ENCODE measurements around the gene LMNTD2. TPM values are rescaled to one million over a fixed set of nuclear protein-coding genes. Genes with fewer than 3 reads are reported as not detected.
"Not testable (repeated sequence)": the region's sequence is repeated elsewhere in the genome, so short reads cannot be mapped to it uniquely, and the experiment has no call there.

Gene LMNTD2
- total RNA-seq, 1 experiment from 2014 or later = 4.4 TPM

DNA sequence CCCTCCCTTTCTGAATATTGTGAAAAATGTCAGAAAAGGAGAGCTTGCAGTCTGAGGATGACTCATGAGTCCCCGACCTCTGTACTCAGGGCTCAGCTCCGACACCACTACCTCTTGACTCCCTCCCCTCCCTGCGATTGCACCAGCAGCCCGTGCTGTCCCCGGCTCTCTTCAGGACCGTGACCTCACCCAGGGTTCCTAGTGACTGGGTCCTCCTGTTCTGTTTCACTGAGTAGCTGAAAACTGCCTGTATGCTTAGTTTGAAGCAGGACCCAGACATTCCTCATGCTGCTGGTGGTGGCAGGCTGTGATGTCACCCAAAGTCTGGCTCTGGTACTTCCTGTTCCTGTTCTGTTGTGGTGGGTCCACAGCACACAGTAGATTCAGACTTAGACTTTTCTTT lies 27.4 kb upstream of the LMNTD2 start:
- DNase-seq (ENCODE audit: low spot score) = peak; percentile 52

DNA sequence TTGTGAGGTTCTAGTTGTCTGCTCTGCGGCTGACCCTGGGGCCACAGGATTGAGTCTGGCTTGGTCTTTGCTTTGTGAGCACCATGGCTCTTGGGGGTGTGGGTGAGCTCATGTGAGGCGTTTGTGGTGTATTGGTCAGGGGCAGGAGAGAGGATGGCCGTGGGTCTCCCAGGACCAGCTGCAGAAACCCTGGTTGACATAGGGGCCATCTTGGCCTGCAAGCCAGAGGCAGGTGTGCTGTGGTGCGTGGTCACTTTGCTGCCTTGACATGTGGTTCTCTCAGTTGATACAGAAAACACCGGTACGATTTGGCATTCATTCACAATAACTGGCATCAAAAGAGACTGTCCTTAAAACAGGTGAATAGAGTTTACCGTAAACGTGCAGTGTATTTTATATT lies 27.0 kb upstream of the LMNTD2 start:
- DNase-seq (ENCODE audit: low spot score) = no peak

DNA sequence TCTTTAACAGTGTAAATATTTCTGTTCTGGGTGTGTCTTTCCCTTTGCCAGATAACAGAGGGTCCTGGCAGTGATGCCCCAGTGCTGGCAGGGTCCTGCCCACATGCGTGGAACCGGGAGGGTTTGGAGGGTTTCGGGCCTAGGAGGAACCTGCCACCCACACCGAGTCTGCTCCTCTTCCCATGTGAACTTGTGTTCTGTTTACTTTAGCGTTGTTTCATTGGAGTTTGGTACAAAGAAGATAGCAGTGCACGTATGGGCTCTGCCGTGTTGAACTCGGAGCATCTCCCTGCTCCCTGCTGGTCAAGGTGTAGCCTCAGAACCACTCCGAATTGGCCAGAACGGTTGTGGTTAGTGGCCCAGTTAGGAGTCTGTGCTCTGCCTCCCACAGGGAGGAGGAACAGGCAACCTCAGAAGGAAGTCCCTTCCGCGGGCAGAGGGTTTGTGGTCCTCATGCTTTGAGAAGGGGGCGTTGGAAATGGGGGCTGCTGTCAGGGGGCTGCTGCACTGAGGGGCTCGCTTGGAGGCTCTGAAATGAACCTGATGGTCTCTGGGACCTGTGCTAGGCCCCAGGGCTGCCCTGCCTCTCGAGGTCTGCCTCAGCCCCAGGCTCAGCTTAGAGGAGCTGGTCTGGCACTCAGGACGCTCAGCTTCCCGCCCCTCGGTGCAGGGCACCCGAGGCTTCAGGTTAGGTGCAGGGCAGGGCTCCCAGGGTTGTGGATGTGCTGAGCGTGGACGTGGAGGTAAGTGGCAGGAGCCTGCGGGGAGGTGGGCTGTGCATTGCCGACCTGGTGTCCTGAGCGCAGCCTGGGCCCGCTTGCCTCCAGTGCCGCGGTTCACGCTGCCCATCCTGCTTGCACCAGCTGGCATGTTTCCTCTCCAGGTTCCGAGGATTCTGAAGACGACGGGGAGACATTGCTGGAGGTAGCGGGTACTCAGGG lies 26.1 kb upstream of the LMNTD2 start:
- DNase-seq (ENCODE audit: low spot score) = no peak

DNA sequence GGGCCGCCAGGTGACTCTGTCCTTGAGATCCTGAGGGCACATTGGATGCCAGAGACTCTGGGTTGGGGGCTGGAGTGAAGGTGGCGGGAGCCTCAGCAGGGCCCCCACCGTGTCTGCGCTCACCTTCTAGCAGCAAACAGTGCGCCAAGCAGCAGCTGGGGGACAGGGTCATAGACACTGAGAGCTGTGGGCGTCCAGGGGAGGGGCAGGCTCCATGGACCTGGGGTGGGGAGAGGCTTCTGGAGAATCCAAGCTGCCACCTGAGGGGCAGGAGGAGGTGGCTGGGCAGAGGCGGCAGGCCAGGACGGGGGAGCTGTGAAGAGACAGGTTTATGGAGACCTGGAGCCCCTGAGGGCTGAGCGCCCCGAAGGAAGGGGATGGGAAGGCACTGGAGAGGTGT lies 23.7 kb upstream of the LMNTD2 start:
- no peak for DNase-seq (ENCODE audit: low spot score)

DNA sequence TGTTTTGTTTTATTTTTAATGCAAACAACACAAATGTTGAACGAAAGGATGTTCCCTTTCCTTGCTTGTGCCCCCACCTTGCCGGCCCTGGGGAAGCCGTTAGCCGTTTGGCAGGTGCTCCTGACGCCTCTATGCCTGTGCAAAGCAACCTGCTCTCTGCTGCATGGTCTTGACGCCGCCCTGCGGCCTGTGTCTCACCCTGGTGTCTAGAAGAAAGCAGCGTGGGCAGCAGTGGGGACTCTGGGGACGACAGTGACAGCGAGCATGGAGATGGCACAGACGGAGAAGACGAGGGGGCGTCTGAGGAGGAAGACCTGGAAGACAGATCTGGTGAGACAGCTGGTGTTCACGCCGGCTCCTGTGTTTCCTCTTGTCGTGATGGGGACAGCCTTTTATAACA lies 21.2 kb upstream of the LMNTD2 start:
- no peak for DNase-seq (ENCODE audit: low spot score)

DNA sequence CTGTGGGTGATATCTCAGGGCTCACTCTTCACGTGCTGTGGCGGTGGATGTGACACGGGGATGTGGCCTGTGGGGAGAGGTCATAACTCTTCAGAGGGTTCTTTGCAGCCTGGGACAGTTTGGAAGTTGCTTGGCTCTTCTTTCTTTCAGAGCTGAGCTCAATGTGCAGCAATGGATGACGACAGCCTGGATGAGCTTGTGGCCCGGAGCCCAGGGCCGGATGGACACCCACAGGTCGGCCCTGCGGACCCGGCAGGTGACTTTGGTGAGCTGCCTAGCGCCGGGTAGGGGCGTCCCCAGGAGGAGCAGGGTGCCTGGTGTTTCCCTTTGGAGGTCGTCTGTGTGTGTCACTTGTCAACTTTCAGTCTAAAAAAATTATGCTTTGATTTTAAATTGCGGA lies 20.8 kb upstream of the LMNTD2 start:
- no peak for DNase-seq (ENCODE audit: low spot score)

DNA sequence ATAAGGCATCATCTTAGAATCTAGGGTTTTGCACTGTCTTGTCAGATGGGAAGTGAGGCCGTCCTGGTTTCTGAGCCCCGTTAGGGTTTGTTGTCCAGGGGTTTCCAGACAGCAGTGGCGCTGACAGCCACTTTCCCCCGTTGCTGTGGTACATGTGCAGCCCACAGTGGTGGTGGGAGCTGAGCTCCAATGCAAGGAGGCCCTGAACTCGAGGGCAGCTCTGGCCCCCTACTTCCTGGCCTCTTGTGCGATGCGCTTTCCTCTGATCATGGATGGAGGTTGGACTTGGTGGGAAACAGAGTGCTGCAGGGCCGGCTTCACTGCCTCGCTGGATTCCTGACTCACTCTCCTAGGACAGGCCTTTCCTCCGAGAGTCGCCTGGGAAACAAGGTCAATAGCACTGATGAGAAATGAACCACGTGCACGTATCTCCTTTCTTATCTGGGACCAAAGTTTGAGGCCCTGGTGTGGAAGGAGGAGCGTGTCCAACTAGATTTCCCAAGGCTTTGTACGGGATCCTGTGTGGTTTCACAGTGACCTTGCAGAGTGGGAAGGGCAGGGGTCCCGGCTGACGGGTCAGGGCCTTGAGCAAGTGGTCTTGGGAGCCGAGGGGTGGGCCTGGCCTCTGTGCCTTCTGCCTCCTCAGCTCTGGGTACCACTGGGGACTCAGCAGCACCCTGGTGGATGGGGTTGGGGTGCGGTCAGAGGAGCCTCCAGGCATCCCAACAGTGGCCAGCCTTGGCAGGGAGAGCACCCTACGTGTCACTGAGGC lies 19.5 kb upstream of the LMNTD2 start:
- no peak for DNase-seq (ENCODE audit: low spot score)

DNA sequence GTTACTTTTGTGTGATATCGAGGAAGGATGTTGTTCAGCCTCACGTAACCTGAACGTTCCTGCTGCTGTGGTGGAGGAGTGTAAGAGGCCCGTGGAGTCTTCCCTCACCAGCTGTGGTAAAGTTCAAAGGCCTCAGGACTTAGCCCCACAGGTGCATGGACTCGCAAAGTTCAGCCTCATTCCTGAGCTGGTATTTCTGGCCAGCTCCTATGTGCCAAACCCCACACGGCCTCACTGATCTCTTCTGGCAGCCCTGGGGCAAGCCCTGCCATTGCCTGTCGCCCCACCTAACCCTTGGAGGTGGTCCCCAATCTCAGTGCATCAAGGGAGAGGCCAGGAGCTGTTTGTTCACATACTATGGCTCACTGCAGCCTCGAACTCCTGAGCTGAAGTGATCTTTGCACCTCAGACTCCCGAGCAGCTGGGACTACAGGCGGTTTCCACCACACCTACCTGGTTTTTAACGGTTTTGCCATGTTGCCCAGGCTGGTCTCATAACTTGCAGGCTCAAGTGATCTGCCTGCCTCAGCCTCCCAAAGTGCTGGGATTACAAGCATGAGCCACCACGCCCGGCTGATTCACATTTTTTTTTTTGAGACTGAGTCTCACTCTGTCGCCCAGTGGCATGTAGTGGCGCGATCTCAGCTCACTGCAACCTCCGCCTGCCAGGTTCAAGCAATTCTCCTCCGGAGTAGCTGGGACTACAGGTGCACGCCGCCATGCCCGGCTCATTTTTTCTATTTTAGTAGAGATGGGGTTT lies 17.9 kb upstream of the LMNTD2 start:
- DNase-seq (ENCODE audit: low spot score) = no peak

DNA sequence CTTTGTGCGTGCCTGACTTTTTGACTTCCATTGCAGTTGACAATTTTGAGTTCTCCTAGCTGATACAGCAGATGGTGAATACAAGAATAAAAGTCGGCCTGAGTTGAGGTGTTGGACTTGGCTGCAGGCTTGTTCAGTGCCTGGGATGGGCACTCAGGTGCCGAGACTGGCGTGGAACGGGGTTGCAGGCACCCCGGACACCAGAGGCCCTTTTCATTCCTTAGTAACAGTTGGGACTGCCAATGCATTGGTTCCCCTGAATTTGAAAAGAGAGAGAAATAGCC lies 17.0 kb upstream of the LMNTD2 start:
- no peak for DNase-seq (ENCODE audit: low spot score)

DNA sequence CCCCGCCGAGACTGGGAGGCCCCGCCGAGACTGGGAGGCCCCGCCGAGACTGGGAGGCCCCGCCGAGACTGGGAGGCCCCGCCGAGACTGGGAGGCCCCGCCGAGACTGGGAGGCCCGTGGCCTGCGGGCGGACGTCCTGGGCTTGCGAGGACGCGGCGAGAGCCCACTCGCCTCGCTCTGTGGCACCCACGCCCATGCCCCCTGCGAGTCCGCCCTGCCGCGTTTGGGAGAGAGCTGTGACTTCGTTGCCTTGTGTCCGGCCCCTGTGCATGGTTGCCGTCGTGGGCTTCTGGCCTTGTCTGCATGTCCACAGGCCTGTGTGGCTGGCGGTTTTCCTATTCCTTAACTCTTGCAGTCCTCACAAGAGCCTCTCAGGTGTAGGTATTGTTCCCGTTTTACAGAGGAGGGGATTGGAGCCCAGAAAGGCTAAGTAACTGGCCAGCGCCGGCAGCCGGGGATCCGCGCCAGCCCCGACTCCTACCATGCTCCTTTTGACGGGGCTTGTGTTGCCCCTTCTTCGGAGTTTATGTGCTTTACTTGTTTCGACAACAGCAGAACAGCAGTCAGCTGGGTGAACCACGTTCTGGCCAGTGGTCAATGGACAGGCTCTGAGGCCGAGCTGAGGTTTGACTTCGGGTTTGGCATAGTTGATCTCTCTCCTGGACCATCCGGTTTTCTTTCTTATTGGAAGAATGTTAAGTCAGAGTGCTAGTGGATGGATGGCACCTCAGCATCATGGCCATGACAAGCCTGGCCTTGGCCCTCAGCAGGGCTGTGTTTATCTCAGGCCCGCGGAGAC lies 16.5 kb upstream of the LMNTD2 start:
- no peak for DNase-seq (ENCODE audit: low spot score)

DNA sequence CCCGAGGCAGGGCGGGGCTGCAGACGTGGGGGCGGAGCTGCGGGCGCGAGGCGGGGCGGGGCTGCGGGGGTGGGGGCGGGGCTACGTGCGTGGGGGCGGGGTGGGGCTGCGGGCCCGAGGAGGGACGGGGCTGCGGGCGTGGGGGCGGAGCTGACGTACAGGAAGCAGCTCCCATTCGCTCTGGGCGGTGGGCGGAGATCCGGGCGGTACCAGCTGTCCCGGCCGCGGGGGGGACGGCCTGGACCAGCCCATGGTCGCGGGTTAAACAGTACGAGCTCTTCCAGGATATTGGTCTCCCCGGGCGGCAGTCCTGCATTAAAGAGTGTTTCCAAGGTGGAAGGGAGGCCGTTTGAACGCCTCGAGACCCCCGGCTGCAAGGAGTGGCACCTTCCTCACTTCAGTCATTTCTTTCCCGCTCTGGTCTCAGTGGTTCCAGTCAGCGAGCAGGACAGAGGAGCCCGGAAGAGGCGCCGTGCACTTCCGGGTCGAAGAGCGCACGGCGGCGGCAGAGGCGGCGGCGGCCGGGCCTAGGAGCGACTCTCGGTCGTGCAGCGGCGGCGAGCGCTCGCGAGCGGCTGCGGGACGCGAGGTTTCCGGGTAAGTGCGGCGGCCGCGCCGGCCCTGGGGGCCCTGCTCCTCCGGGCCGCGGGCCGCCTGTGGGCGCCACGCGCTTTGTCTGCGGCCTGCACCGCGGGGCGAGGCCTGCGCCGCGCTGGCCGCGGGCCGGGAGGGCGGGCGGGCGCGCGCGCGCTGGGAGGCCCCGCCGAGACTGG lies 15.6 kb upstream of the LMNTD2 start, which contains the start of gene PHRF1:
PHRF1 (plus strand) TSS at position 475 of the 773 bp plus-strand sequence. CDS start 5,043 bp downstream, outside the sequence.
- DNase-seq (ENCODE audit: low spot score) = peak; percentile 76

DNA sequence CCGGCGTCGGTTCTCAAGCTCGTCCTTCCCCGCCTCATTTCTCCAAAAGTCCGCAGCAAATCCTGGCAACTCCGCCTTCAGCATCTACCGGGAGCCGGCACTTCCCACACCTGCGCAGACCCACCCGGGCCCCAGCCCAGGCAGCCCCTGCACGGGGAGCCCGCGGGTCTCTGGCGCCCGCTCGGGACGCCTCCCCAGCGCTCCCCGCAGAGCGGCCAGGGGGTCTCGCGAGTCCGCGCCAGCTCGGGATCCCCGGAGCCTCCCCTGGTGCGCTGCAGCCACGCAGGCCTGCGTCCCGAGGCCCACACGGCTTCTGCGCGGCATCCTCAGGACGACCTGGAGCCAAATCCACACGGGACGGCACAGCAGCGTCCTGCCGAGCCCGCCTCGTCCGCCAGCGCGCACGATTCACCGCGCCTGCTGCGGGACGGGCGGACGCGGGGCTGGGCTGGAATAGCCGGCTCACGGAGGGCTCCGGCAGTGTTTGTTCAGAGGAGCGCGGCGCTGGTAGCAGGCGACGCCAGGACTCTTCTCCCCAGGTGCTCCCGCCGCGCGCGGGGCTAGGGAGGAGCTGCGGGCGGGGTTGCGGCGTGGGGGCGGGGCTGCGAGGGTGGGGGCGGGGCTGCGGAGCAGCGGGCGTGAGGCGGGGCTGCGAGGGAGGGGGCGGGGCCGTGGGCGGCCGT lies 14.9 kb upstream of the LMNTD2 start:
- DNase-seq (ENCODE audit: low spot score) = no peak

DNA sequence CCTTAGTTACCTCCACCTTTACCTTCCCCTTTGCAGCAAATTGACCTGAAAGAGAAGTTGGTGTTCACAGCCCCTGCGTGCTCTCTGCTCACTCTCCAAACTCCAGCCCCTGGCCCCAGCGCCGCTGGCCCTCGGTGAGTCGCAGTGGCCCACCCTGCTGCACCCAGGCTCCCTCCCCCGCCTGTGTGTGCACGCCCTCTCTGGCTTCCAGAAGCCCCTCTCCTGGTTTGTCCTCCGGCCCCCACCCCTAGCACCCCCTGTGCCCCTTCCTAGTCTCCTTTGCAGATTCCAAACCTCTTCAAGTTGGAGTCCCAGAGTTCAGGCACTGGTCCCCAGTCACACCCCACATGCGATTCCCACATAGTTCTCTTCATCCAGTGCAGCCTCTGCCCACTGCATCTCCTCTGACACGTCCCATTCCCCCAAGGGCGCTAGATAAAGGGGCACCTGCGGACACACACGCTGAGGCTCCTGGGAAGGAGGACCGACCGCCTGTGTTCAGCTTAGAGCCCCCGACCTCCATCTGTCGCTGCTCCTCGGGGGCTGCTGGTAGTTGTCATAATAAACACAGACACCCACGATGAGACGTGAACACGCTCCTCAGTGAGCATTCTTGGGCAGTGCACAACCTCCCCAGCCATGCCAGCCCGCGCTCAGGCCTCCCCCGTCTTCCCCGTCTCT lies 14.2 kb upstream of the LMNTD2 start:
- no peak for DNase-seq (ENCODE audit: low spot score)

DNA sequence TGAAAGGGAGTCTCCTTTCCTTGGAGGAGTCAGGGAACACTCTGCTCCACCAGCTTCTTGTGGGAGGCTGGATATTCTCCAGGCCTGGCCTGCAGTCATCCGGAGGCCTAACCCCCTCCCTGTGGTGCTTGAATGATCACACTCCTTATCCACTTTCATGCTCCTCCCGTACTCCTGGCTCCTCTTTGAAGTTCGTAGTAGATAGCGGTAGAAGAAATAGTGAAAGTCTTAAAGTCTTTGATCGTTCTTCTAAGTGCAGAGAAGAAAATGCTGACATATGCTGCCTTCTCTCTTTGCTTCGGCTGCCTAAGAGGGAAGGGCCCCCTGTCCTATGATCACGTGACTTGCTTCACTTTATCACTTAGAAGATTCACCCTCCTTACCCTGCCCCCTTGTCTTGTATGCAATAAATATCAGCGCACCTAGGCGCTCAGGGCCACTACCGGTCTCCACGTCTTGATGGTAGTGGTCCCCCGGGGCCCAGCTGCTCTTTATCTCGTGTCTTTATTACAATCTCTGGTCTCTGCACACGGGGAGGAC lies 13.6 kb upstream of the LMNTD2 start:
- DNase-seq (ENCODE audit: low spot score) = not testable (repeated sequence)

DNA sequence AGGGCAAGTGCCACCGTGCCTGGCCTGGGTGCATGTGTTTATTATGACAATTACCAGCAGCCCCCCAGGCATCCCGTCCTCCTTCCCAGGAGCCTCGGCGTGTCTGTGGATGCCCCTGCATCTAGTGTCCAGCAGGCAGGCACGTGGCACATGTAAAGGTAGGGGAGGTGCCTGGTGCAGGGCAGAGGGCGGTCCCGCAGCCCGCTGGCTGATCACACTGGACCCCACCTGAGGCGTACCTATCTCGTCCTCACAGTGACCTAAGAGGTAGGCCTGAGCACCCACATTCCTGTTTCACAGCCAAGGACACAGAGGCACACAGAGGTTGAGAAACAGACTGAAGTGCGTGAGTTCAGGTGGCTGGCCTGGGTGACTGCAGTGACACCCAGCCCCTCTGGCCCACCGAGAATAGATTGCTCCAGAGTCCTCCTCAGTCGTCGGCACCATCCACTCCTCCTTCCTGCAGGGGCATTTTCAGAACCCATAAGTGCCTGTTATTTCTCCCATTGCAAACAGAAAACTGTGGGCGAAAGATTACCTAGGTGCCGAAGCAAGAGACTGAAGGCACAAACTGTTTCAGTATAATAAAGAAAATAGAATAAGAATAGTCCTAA lies 12.7 kb upstream of the LMNTD2 start:
- DNase-seq (ENCODE audit: low spot score) = no peak

DNA sequence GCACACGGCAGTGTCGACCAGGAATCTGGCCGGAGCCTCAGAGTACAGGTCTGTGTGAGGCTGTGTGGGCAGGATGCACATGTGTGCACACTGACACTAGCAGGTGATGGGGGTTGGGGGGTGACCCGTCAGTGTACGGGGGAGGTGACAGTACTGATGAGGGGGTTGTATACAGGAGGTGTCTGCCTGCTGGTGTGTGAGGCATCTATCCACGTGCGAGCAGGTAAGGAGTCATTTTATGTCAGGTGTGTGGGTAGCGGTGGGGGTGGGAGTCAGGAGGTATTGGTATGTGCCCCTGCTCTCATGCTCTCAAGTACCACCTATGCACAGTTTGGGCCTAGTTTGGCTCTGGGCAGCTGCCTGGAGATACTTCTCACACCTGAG lies 11.3 kb upstream of the LMNTD2 start:
- DNase-seq (ENCODE audit: low spot score) = no peak

DNA sequence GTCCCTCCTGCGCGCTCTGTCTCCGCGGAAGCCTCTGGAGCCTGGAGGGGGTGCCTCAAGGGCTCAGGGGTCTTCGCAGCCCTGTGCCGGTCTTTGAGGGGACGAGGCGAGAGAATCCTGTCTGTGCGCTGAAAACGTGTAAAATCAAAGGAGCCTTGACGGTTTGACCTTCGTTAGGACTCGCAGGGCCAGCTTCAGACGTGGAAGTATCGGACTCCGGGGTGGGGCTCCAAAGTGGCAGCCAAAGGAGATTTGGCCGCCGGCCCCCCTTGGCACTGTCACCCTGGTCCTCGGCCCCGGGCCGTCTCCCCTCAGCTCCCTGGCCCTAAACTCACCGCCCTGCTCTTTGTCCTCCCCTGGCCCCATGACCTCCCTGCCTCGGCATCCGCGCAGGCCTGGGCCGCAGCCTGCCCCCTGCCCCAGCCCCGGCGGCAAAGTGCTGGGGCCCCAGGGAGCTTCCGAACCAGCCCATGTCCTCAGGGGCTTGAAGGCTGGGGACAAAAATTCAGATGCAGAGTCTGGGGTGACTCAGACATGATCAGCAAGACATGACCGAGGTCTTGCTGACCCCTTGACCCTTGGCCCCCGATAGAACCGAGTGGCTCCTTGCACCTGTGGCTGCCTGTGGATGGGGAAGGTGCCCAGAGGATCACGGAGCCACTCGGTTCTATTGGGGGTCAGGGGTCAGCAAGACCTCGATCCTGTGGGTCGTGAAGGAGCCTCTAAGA lies 8.8 kb upstream of the LMNTD2 start:
- no peak for DNase-seq (ENCODE audit: low spot score)

Measured in A172 (cell line).